HepG2 (cell line): ENCODE measurements around the gene PNMA8B. TPM values are rescaled to one million over a fixed set of nuclear protein-coding genes. Genes with fewer than 3 reads are reported as not detected.

Experiments
- ATAC-seq: fragments of 200-7000 bp; cut with Tn5 transposase; 3 replicates; pipeline ENCODE4 v1.9.1; 2020; ENCODE audit warnings: mild to moderate bottlenecking, moderate library complexity
- BruUV-seq: library from RNA; stranded (reverse); fragments of 400-500 nt; replicated peaks from 2 replicates; lab custom pipeline; 2021; lab: Mats Ljungman, UMichigan
- CTCF ChIA-PET: fragments of 300-600 bp; formaldehyde crosslinking; extraction: SDS; loops from one replicate; lab custom pipeline; 2021; ENCODE audit warnings: low total read pairs, inconsistent platforms, low intra/inter-chr PET ratio; lab: Yijun Ruan, JAX
- POLR2A ChIA-PET: fragments of 350-600 bp; sonication (Branson Sonifier 250); formaldehyde crosslinking; loops from one replicate; lab custom pipeline; 2020; ENCODE audit warnings: antibody characterized with exemption, inconsistent platforms; lab: Yijun Ruan, JAX
- DNase-seq: peaks from one replicate; pipeline ENCODE4 v3.0.0-alpha.2; 2015; ENCODE audit warnings: low spot score
- FAIRE-seq: peaks from 3 replicates; lab custom pipeline; 2011; peaks lifted over from hg19 to GRCh38; lab: Jason Lieb, UNC
- H2AFZ ChIP-seq: one replicate; pipeline ENCODE4 v1.6.1; 2011; ENCODE audit warnings: low read length, inconsistent platforms
- H3K27ac ChIP-seq: fragments of 300-600 bp; 3 replicates; pipeline ENCODE4 v1.8.0; 2011; ENCODE audit warnings: mixed run types, mild to moderate bottlenecking, mixed read lengths, low read length, inconsistent platforms; ENCODE audit not compliant: insufficient read depth; ENCODE audit errors: extremely low read length
- H3K27me3 ChIP-seq, 2 experiments: fragments of 200-600 bp in 1 of 2; 2 replicates in 1 of 2; 3 replicates in 1 of 2; pipeline versions ENCODE4 v1.6.0 to v1.8.0; 2011; ENCODE audit warnings: low read length in 2 of 2, mild to moderate bottlenecking in 2 of 2, moderate library complexity in 2 of 2, inconsistent platforms in 1 of 2; ENCODE audit not compliant: insufficient read depth in 2 of 2, control insufficient read depth in 1 of 2
- H3K36me3 ChIP-seq, 2 experiments: fragments of 200-600 bp in 1 of 2; replicated peaks in 1 of 2; 2 replicates in 1 of 2; 3 replicates in 1 of 2; pipeline versions ENCODE4 v1.5.1 to v1.8.0; 2011; ENCODE audit warnings: low read length in 2 of 2, inconsistent platforms in 1 of 2; ENCODE audit not compliant: insufficient read depth in 2 of 2, control insufficient read depth in 1 of 2
- H3K4me1 ChIP-seq: 2 replicates; pipeline ENCODE4 v1.5.1; 2012; ENCODE audit warnings: low read length, inconsistent platforms; ENCODE audit not compliant: insufficient read depth
- H3K4me2 ChIP-seq: 2 replicates; pipeline ENCODE4 v1.6.0; 2011; ENCODE audit warnings: low read depth, low read length, inconsistent platforms
- H3K4me3 ChIP-seq, 3 experiments: fragments of 200-600 bp in 1 of 3; sonication (generic), shearing (Covaris generic) in 1 of 3; replicated peaks in 1 of 3; 2 replicates each; pipeline ENCODE4 v1.5.1; 2011 to 2016; ENCODE audit warnings: low read length in 3 of 3, inconsistent platforms in 2 of 3, low read depth in 2 of 3, mild to moderate bottlenecking in 2 of 3, control low read depth in 1 of 3, mixed read lengths in 1 of 3; ENCODE audit not compliant: insufficient read depth in 1 of 3
- H3K79me2 ChIP-seq: one replicate; pipeline ENCODE4 v1.6.1; 2011; ENCODE audit warnings: low read length, inconsistent platforms; ENCODE audit not compliant: insufficient read depth
- H3K9ac ChIP-seq: 2 replicates; pipeline ENCODE4 v1.6.0; 2011; ENCODE audit warnings: mild to moderate bottlenecking, low read depth, low read length, inconsistent platforms; ENCODE audit not compliant: insufficient read depth
- H3K9me3 ChIP-seq: 2 replicates; pipeline ENCODE4 v1.5.1; 2012; ENCODE audit warnings: mild to moderate bottlenecking, low read length
- H4K20me1 ChIP-seq: 2 replicates; pipeline ENCODE4 v1.6.0; 2011; ENCODE audit warnings: inconsistent platforms, mild to moderate bottlenecking, low read length, moderate library complexity; ENCODE audit not compliant: insufficient read depth
- CENPBD1 ChIP-seq: sonication (generic); formaldehyde crosslinking; IDR thresholded peaks from 2 replicates; pipeline ENCODE4 v1.8.0; 2022; ENCODE audit warnings: missing genetic modification reagents, low read depth, mild to moderate bottlenecking, borderline replicate concordance
- ERF ChIP-seq: IDR thresholded peaks from 2 replicates; pipeline ENCODE4 v1.6.1; 2018; ENCODE audit warnings: missing biosample characterization, missing genetic modification reagents
- GTF2F1 ChIP-seq: fragments of 150-350 bp; IDR thresholded peaks from 2 replicates; pipeline ENCODE4 v1.6.1; 2014; ENCODE audit warnings: low read length
- HCFC1 ChIP-seq: fragments of 150-350 bp; IDR thresholded peaks from 2 replicates; pipeline ENCODE4 v1.6.1; 2014; ENCODE audit warnings: low read depth, low read length
- HDAC1 ChIP-seq: sonication (generic); formaldehyde crosslinking; IDR thresholded peaks from 2 replicates; pipeline ENCODE4 v1.5.1; 2020; ENCODE audit warnings: mild to moderate bottlenecking, missing genetic modification reagents
- KAT8 ChIP-seq: IDR thresholded peaks from 2 replicates; pipeline ENCODE4 v1.6.1; 2016; ENCODE audit warnings: missing genetic modification reagents, missing compliant biosample characterization
- NBN ChIP-seq: fragments of 450-650 bp; conservative IDR thresholded peaks from 2 replicates; pipeline ENCODE4 v1.6.1; 2017
- RELA ChIP-seq: sonication (generic); formaldehyde crosslinking; IDR thresholded peaks from 2 replicates; pipeline ENCODE4 v1.4.0; 2020; ENCODE audit warnings: missing genetic modification reagents
- SRY ChIP-seq: sonication (generic); formaldehyde crosslinking; IDR thresholded peaks from 2 replicates; pipeline ENCODE4 v1.8.0; 2022; ENCODE audit warnings: mild to moderate bottlenecking, missing genetic modification reagents
- ZNF17 ChIP-seq: sonication (generic); formaldehyde crosslinking; IDR thresholded peaks from 2 replicates; pipeline ENCODE4 v1.5.0; 2020; ENCODE audit warnings: mild to moderate bottlenecking, missing genetic modification reagents
- WGBS: methylation state at CpG from one replicate; pipeline ENCODE4 v1.1.6; 2017; ENCODE audit warnings: low lambda C conversion rate; 5-methylcytosine and 5-hydroxymethylcytosine counted together
- in situ Hi-C: cut with HindIII; loops from 2 replicates; pipeline ENCODE4 v1.10.0; 2017; ENCODE audit warnings: low pct_unique_long_range_greater_than_20kb; ENCODE audit not compliant: extremely low pct_ligation_motif_present
- intact Hi-C: fragments of 100-400 bp; cut with micrococcal nuclease; formaldehyde crosslinking; loops from one replicate; pipeline ENCODE4 v1.10.0; 2022; ENCODE audit not compliant: unreplicated experiment
- polyA plus RNA-seq, 8 experiments: library from polyadenylated mRNA; depleted of rRNA in 3 of 8; stranded (reverse) in 7 of 8; unstranded in 1 of 8; fragments of >200 nt; fragmentation: Illumina TruSeq in 4 of 8; extraction: Trizol in 4 of 8; gene quantifications; 2 replicates each; pipeline versions ENCODE4 v1.2.1 to v1.2.3, GENCODE V29; 2011 to 2016; ENCODE audit warnings: low read depth in 4 of 8, missing spikeins in 1 of 8, mixed read lengths in 1 of 8; ENCODE audit not compliant: insufficient read depth in 1 of 8
- total RNA-seq, 5 experiments: library from RNA; depleted of rRNA; stranded (reverse); fragments of >200 nt; fragmentation: Illumina TruSeq; extraction: Trizol; gene quantifications; 2 replicates each; pipeline ENCODE4 v1.2.3, GENCODE V29; 2016; ENCODE audit warnings: low read depth in 1 of 5
- TF ChIP-seq, protein P1 (sequence below): sonication (generic); formaldehyde crosslinking; IDR thresholded peaks from 2 replicates; pipeline ENCODE4 v1.4.0; 2020; ENCODE audit warnings: mild to moderate bottlenecking, low read depth, missing genetic modification reagents
- TF ChIP-seq, protein P2 (sequence below): sonication (generic); formaldehyde crosslinking; IDR thresholded peaks from 2 replicates; pipeline ENCODE4 v1.8.1; 2023; ENCODE audit warnings: mild to moderate bottlenecking, missing genetic modification reagents
- TF ChIP-seq, protein P3 (sequence below): sonication (generic); formaldehyde crosslinking; IDR thresholded peaks from 2 replicates; pipeline ENCODE4 v1.4.0; 2020; ENCODE audit warnings: mild to moderate bottlenecking, missing genetic modification reagents, borderline replicate concordance
- TF ChIP-seq, protein P4 (sequence below): fragments of 450-650 bp; IDR thresholded peaks from 2 replicates; pipeline ENCODE4 v1.6.1; 2017
- TF ChIP-seq, protein P5 (sequence below), 2 experiments: sonication (generic) in 1 of 2; formaldehyde crosslinking in 1 of 2; IDR thresholded peaks; 2 replicates each; pipeline versions ENCODE4 v1.4.0 to v1.6.1; 2018 to 2020; ENCODE audit warnings: missing genetic modification reagents in 2 of 2, borderline replicate concordance in 1 of 2, low read depth in 1 of 2, mild to moderate bottlenecking in 1 of 2, missing biosample characterization in 1 of 2

The PNMA8B gene
- total and polyA plus RNA-seq, 2 of the 13 experiments (the other 11 are each of a cell fraction or from before 2014, with no cell fraction given) = not detected

DNA sequence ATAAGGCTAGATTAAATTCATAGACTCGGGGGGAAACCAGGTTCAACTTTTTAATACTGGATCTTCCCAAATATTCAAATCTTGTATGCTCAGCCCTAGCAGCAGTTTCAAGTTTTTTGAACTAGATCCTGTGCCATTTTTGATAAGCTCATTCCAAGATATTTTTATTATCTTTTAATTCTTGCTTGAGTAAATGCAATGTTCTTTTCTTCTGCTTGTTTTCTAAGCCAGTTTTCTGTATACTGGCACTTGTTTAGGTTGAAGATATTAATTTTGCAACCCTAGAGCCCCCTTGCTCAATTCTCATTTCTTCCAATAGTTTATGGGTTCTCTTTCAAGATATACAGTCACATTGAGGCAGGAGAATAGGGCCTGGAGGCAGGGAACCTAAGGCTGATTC lies 53.8 kb downstream of the PNMA8B start:
- H2AFZ ChIP-seq = no peak overlapping the region
- in situ Hi-C loops = no loop called here
- H3K4me1 ChIP-seq = no peaks in the 10 kb centered on the region
- H3K27ac ChIP-seq = no peak overlapping the region
- intact Hi-C loops = no loop called here
- ATAC-seq (no peak), FAIRE-seq (no peak), DNase-seq (no peak)
- H3K79me2 ChIP-seq = no peaks in the 10 kb centered on the region
- H3K27me3 ChIP-seq = no peaks in the 10 kb centered on the region
- no peaks in the 10 kb centered on the region for H4K20me1 ChIP-seq
- H3K9me3 ChIP-seq = no peaks in the 10 kb centered on the region
- WGBS = 11% methylated on average over 1 of the region's 1 CpG
- H3K9ac ChIP-seq = no peak overlapping the region
- no peaks in the 10 kb centered on the region for H3K36me3 ChIP-seq
- no peak overlapping the region for H3K4me2 ChIP-seq
- H3K4me3 ChIP-seq = no peak overlapping the region
- ChIA-PET POLR2A (no interaction called here), CTCF (no interaction called here)
- no TSS peak for BruUV-seq
- no peak for TF ChIP-seq HCFC1
- TF ChIP-seq CENPBD1 = no peak
- no peak for TF ChIP-seq KAT8
- TF ChIP-seq, protein P1, sequence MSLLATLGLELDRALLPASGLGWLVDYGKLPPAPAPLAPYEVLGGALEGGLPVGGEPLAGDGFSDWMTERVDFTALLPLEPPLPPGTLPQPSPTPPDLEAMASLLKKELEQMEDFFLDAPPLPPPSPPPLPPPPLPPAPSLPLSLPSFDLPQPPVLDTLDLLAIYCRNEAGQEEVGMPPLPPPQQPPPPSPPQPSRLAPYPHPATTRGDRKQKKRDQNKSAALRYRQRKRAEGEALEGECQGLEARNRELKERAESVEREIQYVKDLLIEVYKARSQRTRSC (CRISPR knock-in tag) = no peak
- TF ChIP-seq, protein P2, sequence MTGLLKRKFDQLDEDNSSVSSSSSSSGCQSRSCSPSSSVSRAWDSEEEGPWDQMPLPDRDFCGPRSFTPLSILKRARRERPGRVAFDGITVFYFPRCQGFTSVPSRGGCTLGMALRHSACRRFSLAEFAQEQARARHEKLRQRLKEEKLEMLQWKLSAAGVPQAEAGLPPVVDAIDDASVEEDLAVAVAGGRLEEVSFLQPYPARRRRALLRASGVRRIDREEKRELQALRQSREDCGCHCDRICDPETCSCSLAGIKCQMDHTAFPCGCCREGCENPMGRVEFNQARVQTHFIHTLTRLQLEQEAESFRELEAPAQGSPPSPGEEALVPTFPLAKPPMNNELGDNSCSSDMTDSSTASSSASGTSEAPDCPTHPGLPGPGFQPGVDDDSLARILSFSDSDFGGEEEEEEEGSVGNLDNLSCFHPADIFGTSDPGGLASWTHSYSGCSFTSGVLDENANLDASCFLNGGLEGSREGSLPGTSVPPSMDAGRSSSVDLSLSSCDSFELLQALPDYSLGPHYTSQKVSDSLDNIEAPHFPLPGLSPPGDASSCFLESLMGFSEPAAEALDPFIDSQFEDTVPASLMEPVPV (CRISPR knock-in tag) = no peak
- no peak for TF ChIP-seq SRY (CRISPR knock-in tag)
- TF ChIP-seq, protein P3, sequence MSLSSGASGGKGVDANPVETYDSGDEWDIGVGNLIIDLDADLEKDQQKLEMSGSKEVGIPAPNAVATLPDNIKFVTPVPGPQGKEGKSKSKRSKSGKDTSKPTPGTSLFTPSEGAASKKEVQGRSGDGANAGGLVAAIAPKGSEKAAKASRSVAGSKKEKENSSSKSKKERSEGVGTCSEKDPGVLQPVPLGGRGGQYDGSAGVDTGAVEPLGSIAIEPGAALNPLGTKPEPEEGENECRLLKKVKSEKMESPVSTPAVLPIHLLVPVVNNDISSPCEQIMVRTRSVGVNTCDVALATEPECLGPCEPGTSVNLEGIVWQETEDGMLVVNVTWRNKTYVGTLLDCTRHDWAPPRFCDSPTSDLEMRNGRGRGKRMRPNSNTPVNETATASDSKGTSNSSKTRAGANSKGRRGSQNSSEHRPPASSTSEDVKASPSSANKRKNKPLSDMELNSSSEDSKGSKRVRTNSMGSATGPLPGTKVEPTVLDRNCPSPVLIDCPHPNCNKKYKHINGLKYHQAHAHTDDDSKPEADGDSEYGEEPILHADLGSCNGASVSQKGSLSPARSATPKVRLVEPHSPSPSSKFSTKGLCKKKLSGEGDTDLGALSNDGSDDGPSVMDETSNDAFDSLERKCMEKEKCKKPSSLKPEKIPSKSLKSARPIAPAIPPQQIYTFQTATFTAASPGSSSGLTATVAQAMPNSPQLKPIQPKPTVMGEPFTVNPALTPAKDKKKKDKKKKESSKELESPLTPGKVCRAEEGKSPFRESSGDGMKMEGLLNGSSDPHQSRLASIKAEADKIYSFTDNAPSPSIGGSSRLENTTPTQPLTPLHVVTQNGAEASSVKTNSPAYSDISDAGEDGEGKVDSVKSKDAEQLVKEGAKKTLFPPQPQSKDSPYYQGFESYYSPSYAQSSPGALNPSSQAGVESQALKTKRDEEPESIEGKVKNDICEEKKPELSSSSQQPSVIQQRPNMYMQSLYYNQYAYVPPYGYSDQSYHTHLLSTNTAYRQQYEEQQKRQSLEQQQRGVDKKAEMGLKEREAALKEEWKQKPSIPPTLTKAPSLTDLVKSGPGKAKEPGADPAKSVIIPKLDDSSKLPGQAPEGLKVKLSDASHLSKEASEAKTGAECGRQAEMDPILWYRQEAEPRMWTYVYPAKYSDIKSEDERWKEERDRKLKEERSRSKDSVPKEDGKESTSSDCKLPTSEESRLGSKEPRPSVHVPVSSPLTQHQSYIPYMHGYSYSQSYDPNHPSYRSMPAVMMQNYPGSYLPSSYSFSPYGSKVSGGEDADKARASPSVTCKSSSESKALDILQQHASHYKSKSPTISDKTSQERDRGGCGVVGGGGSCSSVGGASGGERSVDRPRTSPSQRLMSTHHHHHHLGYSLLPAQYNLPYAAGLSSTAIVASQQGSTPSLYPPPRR (CRISPR knock-in tag) = no peak
- no peak for TF ChIP-seq ZNF17
- TF ChIP-seq HDAC1 (CRISPR knock-in tag) = no peak
- no peak for TF ChIP-seq GTF2F1
- no peak for TF ChIP-seq RELA (CRISPR knock-in tag)
- no peak for TF ChIP-seq NBN
- TF ChIP-seq, protein P4, sequence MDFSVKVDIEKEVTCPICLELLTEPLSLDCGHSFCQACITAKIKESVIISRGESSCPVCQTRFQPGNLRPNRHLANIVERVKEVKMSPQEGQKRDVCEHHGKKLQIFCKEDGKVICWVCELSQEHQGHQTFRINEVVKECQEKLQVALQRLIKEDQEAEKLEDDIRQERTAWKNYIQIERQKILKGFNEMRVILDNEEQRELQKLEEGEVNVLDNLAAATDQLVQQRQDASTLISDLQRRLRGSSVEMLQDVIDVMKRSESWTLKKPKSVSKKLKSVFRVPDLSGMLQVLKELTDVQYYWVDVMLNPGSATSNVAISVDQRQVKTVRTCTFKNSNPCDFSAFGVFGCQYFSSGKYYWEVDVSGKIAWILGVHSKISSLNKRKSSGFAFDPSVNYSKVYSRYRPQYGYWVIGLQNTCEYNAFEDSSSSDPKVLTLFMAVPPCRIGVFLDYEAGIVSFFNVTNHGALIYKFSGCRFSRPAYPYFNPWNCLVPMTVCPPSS = no peak
- no peak for TF ChIP-seq ERF (CRISPR knock-in tag)
- TF ChIP-seq, protein P5, sequence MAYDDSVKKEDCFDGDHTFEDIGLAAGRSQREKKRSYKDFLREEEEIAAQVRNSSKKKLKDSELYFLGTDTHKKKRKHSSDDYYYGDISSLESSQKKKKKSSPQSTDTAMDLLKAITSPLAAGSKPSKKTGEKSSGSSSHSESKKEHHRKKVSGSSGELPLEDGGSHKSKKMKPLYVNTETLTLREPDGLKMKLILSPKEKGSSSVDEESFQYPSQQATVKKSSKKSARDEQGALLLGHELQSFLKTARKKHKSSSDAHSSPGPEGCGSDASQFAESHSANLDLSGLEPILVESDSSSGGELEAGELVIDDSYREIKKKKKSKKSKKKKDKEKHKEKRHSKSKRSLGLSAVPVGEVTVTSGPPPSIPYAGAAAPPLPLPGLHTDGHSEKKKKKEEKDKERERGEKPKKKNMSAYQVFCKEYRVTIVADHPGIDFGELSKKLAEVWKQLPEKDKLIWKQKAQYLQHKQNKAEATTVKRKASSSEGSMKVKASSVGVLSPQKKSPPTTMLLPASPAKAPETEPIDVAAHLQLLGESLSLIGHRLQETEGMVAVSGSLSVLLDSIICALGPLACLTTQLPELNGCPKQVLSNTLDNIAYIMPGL (CRISPR knock-in tag; IDR thresholded peaks at IDR 0.05; ENCODE audit: borderline replicate concordance in 1 of 2, low read depth in 1 of 2) = no peak
